HG02759 (cell line): ENCODE results near the gene HIGD2A.

Experiments
- ATAC-seq: cut with Tn5 transposase; IDR thresholded peaks from one replicate; pipeline ENCODE4 v1.9.1; 2021; ENCODE audit warnings: mild to moderate bottlenecking, moderate library complexity; ENCODE audit not compliant: unreplicated experiment

The HIGD2A gene

DNA sequence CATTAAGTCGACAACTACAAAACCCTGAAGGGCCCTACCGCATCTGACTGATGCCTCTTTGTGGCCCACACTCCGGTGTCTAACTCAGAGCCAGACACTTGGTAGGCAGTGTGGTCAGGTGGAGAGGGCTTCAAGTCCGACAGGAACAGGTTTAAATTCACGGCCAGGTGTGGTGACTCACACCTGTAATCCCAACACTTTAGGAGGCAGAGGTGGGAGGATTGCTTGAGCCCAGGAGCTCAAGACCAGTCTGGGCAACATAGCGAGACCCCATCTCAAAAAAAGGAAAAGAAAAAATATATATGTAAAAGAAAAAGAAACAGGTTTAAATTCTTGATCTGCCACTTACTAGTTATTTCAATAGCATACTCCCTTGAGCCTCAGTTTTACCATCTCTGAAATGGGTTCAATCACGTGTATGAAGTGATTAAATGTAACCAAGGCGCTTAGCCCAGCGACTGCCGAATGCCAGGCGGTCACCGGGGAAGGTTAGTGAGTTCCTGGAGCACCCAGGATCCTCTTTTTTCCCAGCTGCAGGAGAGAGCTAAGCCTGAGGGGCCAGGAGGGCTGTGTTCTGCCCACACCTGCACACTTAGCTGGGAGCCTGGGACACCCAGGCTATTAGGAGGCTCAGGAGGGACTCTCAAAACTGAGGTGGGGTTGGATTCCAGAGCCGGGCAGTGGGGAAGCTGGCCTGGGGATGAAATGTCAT lies 26.8 kb downstream of the HIGD2A start:
- no peak for ATAC-seq

DNA sequence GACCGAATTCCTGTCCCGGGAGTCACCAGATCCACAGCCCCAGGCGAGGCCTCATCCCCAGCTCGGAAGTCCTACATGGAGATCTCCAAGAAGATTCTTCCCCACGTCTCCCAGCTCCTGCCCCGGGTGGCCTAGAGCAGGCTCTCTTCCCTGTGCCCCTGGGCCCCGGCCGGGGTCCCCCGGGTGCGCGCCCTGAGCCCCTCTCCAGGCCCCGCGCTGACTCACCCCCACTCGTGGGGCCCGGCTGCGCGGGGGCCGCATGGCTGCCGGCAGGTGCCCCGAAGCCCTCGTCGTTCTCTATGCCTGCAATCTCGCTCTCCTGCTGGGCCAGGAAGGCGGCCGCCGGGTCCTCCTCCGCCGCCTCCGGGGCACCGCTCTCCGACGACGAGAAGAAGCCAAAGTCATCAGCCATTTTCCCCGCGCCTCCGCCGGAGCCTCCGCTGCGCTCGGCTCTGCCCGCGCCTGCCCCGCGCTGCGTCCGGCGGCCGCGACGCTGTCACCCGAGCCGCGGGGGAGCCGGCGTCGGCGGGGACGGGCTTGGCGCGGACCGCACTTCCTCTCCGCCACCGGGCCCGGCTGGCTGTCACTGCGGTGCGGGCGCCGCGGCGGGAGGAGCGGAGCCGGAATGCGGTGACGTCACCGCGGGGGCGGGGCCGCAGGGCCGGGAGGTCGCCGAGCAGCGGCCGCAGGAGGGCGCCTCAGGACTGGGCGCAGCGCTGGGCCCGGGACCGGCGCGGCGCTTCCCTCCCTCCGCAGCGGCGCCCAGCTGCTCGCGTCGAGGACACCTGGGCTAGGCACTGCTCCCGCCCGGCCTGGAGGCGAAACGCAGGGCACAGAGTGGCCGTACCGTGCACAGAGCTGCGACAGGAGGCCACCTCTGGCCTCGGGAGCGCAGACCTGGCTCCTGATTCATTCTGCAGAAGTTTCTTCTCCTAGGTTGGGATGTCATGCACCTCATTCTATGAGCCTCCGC lies 27.7 kb downstream of the HIGD2A start, which contains the start of gene CLTB:
TSS of gene CLTB (minus strand) at position 588 of the 973 bp plus-strand sequence. CDS start at position 412, 176 bp downstream.
- ATAC-seq = peak; percentile 95

GRCh38 chr5:176416965-176417364 lies 28.4 kb downstream of the HIGD2A start:
- no peak for ATAC-seq

DNA sequence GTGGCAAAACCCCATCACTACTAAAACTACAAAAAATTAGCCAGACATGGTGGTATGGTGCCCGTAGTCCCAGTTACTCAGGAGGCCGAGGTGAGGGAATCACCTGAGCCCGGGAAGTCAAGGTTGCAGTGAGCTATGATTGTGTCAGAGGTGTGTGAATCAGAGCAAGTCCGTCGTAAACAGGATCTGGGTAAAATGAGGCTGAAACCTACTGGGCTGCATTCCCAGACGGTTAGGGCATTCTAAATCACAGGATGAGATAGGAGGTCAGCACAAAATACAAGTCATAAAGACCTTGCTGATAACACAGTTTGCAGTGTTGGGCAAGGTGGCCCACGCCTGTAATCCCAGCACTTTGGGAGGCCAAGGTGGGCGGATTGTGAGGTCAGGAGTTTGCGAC lies 29.7 kb downstream of the HIGD2A start:
- no peak for ATAC-seq

- ATAC-seq = no peak
Measured at GRCh38 chr5:176420086-176420485, 31.5 kb downstream of the HIGD2A start.

DNA sequence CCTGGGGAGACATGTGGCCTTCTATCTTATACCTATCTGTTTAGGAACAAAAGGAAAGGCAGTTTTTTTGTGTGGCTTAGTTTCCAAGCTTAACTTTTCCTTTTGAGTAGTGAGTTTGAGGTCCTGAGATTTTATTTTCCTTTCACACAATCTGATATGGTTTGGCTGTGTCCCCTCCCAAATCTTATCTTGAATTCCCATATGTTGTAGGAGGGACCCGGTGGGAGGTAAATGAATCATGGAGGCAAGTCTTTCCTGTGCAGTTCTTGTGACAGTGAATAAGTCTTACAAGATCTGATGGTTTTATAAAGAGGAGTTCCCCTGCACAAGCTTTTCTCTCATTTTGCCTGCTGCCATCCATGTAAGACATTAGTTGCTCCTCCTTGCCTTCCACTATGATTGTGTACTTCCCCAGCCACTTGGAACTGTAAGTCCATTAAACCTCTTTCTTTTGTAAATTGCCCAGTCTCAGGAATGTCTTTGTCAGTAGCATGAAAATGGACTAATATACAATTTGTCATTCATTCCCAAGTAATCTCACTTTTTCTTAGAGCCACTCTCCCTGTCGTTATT lies 32.5 kb downstream of the HIGD2A start:
- ATAC-seq = no peak

- ATAC-seq = no peak
Measured at GRCh38 chr5:176424181-176424580, 35.6 kb downstream of the HIGD2A start.

- no peak for ATAC-seq
Measured at GRCh38 chr5:176425138-176425537, 36.6 kb downstream of the HIGD2A start.

DNA sequence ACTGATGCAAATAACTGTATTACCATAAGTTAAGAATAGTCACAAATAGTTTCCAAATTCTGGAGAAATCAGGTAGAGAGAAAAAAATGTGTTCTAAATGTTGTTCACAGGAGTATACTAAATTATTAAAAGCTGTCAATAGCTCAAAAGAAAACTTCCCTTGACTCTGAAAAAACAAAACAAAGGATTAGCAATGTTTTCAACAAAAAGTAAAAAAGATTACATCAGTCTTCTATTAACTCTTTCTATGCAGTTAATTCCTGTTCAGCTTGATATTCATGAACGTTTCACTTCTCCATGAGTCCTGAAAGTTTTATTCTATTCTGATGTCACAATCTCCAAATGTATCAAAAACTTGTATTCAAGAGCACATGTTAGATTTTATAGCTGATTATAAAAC lies 37.2 kb downstream of the HIGD2A start:
- no peak for ATAC-seq

- no peak for ATAC-seq
Measured at GRCh38 chr5:176426876-176427275, 38.3 kb downstream of the HIGD2A start.

- no peak for ATAC-seq
Measured at GRCh38 chr5:176427971-176428370, 39.4 kb downstream of the HIGD2A start.

GRCh38 chr5:176429972-176430371 lies 41.4 kb downstream of the HIGD2A start:
- ATAC-seq = no peak

DNA sequence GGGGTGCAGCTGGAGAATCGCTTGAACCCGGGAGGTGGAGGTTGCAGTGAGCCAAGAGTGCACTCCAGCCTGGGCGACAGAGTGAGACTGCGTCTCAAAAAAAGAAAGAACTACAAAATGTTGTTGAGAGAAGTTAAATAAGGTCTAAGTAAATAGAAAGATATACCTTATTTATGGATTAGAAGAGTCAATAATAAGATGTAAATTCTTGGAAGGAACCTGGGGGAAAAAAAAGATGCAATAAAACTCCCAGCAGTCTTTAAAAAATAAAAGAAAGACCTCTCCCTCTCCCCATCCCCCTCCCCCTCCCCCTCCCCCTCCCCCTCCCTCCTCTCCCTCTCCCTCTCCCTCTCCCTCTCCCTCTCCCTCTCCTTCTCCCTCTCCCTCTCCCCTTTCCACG lies 44.2 kb downstream of the HIGD2A start:
- ATAC-seq = no peak

GRCh38 chr5:176436656-176437055 lies 48.1 kb downstream of the HIGD2A start:
- no peak for ATAC-seq

DNA sequence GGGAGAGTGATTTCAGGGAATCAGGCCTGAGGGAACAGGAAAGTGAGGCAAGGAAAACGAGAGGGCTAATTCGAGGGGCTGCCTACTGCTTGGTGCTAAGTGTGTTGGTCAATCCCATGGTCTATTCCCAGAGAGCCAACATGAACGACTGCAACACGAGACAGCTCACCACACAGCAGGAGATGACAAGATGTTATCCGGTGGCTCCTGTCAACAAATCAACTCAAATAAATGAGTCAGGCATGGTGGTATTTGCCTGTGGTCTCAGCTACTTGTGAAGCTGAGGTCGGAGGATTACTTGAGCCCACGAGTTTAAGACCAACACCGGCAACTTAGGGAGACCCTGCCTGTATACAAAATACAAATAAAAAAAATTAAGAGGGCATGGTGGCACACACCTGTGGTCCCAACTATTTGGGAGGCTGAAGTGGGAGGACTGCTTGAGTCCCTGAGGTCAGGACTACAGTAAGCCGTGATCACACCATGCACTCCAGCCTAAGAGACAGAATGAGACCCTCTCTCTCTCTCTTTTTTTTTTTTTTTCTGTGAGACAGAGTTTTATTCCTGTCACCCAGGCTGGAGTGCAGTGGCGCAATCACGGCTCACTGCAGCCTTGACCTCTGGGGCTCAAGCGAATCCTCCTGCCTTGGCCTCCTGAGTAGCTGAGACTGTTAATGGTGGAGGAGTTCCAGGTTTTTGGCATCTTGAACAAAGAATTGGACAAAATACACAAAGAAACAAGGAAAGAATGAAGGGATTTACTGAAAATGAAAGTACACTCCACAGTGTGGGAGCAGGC lies 50.6 kb downstream of the HIGD2A start:
- no peak for ATAC-seq
